ENCODE measurements around the gene MED29. TPM values are rescaled to one million over a fixed set of nuclear protein-coding genes. Genes with fewer than 3 reads are reported as not detected.

MED29 gene
- polyA plus RNA-seq, 2 of the 4 experiments (the other 2 are of a cell fraction), result 47.7 to 57.5 TPM

DNA sequence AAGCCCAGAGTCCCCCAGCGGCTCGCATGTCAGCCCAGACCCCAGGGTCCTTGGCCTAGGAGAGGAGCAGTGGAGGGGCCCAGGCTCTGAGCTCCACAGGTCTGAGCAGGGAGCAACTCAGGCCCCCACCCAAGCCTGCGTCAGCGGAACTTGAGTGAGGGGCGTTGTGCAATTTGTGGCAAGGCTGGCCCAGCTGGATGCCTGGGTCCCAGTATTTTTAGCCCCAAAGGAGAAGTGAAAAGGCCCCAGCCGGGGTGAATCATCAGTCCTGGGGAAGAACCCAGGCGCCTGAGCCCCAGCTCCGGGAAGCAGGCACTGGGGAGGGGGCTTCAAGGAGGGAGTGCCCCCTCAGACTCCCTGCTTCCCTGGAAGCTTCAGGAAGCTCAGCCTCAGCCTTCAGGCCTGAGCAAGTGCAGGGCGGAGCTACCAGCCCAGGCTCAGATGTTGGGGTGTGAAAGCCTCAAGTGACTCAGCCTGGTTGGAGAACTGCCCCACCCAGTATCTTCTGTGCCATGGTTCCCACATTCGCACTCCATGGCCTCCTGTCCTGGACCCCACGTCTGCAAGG, 7.2 kb downstream of the MED29 start (continued):
- TF ChIP-seq FOXS1 (CRISPR knock-in tag; IDR thresholded peaks at IDR 0.05), result no peak
- no peak for TF ChIP-seq SREBF2 (IDR thresholded peaks at IDR 0.05)
- TF ChIP-seq NPAS2 (CRISPR knock-in tag; IDR thresholded peaks at IDR 0.05; ENCODE audit: borderline replicate concordance), result no peak
- peak; percentile 84 to 85 for TF ChIP-seq CEBPB (IDR thresholded peaks at IDR 0.05)
- TF ChIP-seq JUN (IDR thresholded peaks at IDR 0.05), result 0 out of 5 replicates have a peak, but pooled peaks have one; percentile 2 to 5
- TF ChIP-seq ZSCAN20 (CRISPR knock-in tag; IDR thresholded peaks at IDR 0.05), result 0 out of 2 replicates have a peak, but pooled peaks have one; percentile 29
- TF ChIP-seq, protein P1, sequence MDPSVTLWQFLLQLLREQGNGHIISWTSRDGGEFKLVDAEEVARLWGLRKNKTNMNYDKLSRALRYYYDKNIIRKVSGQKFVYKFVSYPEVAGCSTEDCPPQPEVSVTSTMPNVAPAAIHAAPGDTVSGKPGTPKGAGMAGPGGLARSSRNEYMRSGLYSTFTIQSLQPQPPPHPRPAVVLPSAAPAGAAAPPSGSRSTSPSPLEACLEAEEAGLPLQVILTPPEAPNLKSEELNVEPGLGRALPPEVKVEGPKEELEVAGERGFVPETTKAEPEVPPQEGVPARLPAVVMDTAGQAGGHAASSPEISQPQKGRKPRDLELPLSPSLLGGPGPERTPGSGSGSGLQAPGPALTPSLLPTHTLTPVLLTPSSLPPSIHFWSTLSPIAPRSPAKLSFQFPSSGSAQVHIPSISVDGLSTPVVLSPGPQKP (IDR thresholded peaks at IDR 0.05; ENCODE audit: low read depth, low read length), result no peak
- no peak for TF ChIP-seq ZC3H11A (IDR thresholded peaks at IDR 0.05)
- no peak for TF ChIP-seq ESRRA (IDR thresholded peaks at IDR 0.05; ENCODE audit: borderline replicate concordance, low read length)
- peak; percentile 47 for TF ChIP-seq EHF (CRISPR knock-in tag; IDR thresholded peaks at IDR 0.05)
- TF ChIP-seq RCOR1 (IDR thresholded peaks at IDR 0.05; ENCODE audit: low read depth, low read length), result no peak; the same call in 1 of the 2 replicates
- 0 out of 2 replicates have a peak, but pooled peaks have one; percentile 22 for TF ChIP-seq HOXB5 (CRISPR knock-in tag; IDR thresholded peaks at IDR 0.05)
- TF ChIP-seq HOXA7 (CRISPR knock-in tag; IDR thresholded peaks at IDR 0.05), result no peak; the same call in 1 of the 2 replicates
- no peak for TF ChIP-seq POLR2A (IDR thresholded peaks at IDR 0.05; ENCODE audit: low read length)
- no peak for TF ChIP-seq HDAC2 (IDR thresholded peaks at IDR 0.05)
- no peak for TF ChIP-seq TFCP2L1 (CRISPR knock-in tag; IDR thresholded peaks at IDR 0.05)
- TF ChIP-seq, protein P2, sequence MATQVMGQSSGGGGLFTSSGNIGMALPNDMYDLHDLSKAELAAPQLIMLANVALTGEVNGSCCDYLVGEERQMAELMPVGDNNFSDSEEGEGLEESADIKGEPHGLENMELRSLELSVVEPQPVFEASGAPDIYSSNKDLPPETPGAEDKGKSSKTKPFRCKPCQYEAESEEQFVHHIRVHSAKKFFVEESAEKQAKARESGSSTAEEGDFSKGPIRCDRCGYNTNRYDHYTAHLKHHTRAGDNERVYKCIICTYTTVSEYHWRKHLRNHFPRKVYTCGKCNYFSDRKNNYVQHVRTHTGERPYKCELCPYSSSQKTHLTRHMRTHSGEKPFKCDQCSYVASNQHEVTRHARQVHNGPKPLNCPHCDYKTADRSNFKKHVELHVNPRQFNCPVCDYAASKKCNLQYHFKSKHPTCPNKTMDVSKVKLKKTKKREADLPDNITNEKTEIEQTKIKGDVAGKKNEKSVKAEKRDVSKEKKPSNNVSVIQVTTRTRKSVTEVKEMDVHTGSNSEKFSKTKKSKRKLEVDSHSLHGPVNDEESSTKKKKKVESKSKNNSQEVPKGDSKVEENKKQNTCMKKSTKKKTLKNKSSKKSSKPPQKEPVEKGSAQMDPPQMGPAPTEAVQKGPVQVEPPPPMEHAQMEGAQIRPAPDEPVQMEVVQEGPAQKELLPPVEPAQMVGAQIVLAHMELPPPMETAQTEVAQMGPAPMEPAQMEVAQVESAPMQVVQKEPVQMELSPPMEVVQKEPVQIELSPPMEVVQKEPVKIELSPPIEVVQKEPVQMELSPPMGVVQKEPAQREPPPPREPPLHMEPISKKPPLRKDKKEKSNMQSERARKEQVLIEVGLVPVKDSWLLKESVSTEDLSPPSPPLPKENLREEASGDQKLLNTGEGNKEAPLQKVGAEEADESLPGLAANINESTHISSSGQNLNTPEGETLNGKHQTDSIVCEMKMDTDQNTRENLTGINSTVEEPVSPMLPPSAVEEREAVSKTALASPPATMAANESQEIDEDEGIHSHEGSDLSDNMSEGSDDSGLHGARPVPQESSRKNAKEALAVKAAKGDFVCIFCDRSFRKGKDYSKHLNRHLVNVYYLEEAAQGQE (IDR thresholded peaks at IDR 0.05), result no peak
- TF ChIP-seq, protein P3, sequence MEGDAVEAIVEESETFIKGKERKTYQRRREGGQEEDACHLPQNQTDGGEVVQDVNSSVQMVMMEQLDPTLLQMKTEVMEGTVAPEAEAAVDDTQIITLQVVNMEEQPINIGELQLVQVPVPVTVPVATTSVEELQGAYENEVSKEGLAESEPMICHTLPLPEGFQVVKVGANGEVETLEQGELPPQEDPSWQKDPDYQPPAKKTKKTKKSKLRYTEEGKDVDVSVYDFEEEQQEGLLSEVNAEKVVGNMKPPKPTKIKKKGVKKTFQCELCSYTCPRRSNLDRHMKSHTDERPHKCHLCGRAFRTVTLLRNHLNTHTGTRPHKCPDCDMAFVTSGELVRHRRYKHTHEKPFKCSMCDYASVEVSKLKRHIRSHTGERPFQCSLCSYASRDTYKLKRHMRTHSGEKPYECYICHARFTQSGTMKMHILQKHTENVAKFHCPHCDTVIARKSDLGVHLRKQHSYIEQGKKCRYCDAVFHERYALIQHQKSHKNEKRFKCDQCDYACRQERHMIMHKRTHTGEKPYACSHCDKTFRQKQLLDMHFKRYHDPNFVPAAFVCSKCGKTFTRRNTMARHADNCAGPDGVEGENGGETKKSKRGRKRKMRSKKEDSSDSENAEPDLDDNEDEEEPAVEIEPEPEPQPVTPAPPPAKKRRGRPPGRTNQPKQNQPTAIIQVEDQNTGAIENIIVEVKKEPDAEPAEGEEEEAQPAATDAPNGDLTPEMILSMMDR (IDR thresholded peaks at IDR 0.05), result no peak
- no peak for TF ChIP-seq CBX2 (IDR thresholded peaks at IDR 0.05; ENCODE audit: borderline replicate concordance, low read depth)
- TF ChIP-seq HOXB13 (CRISPR knock-in tag; IDR thresholded peaks at IDR 0.05; ENCODE audit: low read depth), result peak; percentile 49
- TF ChIP-seq HEYL (CRISPR knock-in tag; IDR thresholded peaks at IDR 0.05), result no peak
- TF ChIP-seq MAZ (IDR thresholded peaks at IDR 0.05; ENCODE audit: borderline replicate concordance, low read depth, low read length), result peak; percentile 25; the same call in 1 of the 2 replicates

DNA sequence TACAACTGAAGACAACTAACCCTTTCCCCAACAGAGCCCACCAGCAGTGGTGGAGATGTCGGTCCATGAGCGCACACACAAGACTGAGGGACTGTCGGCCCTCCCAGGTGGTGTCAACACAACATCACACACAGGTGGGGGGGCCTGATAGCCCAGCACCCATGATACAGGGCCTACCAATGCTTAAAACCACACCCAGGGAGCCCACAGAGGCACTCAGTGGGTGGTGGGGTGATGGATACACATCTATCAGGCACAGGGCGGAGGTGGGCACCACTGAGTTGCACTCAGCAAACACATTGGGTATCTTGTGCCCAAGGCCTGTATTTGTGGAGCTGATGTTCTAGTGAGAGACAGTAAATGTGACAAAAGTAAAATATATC, 8.5 kb downstream of the MED29 start:
- no peak for TF ChIP-seq FOSL2 (IDR thresholded peaks at IDR 0.05)
- TF ChIP-seq FOSL2 (CRISPR knock-in tag; IDR thresholded peaks at IDR 0.05), result no peak
- 88% methylated on average over 4 of the region's 4 CpGs for WGBS (ENCODE audit: missing lambda C conversion rate)
- no peak overlapping the region for H3K4me2 ChIP-seq
- CTCF ChIA-PET, result interaction anchor here (2.0 to 21.4 kb wide), 9 partner anchors 8 to 289 kb away, joined by 6 to 484 read pairs (median 35); partner anchors contain the start of genes EID2B, PLEKHG2, RPS16 and ZFP36
- H3K27ac ChIP-seq, result peak overlapping the region; percentile 92 to 99
- FAIRE-seq, result no peak
- POLR2A ChIA-PET, result interaction anchor here (3.1 to 3.8 kb wide), 3 partner anchors 8 to 36 kb away, joined by 49 to 122 read pairs (median 63); partner anchors contain the start of genes MED29, PAF1, RPS16 and ZFP36
- peaks cover 72% of the 10 kb centered on the region for H3K4me1 ChIP-seq
- H3K4me3 ChIP-seq, result no peak overlapping the region
- DNase-seq (ENCODE audit: low read depth in 1 of 2, low spot score in 1 of 2), result no peak
- no peak for ATAC-seq
- H3K9me3 ChIP-seq, result no peaks in the 10 kb centered on the region
